Stomach (tissue), 4 donors: ENCODE measurements around the gene RNF26.

Experiments used
- EP300 ChIP-seq: sonication (generic); formaldehyde crosslinking; IDR thresholded peaks from one replicate; pipeline ENCODE4 v1.6.1; 2017; ENCODE audit warnings: antibody characterized with exemption
- POLR2AphosphoS5 ChIP-seq, 3 donors: sonication (generic); formaldehyde crosslinking; IDR thresholded peaks; one replicate each; pipeline ENCODE4 v1.6.1; 2016; ENCODE audit warnings: antibody characterized with exemption in 3 of 3
- TF ChIP-seq, protein P1 (sequence below), 7 experiments: fragments of 450-650 bp in 4 of 7; fragments of 200-600 bp in 3 of 7; sonication (generic) in 3 of 7; IDR thresholded peaks; one replicate each; pipeline ENCODE4 v1.5.1; 2016 to 2019; ENCODE audit warnings: antibody characterized with exemption in 7 of 7, control low read depth in 2 of 7, mild to moderate bottlenecking in 1 of 7

DNA sequence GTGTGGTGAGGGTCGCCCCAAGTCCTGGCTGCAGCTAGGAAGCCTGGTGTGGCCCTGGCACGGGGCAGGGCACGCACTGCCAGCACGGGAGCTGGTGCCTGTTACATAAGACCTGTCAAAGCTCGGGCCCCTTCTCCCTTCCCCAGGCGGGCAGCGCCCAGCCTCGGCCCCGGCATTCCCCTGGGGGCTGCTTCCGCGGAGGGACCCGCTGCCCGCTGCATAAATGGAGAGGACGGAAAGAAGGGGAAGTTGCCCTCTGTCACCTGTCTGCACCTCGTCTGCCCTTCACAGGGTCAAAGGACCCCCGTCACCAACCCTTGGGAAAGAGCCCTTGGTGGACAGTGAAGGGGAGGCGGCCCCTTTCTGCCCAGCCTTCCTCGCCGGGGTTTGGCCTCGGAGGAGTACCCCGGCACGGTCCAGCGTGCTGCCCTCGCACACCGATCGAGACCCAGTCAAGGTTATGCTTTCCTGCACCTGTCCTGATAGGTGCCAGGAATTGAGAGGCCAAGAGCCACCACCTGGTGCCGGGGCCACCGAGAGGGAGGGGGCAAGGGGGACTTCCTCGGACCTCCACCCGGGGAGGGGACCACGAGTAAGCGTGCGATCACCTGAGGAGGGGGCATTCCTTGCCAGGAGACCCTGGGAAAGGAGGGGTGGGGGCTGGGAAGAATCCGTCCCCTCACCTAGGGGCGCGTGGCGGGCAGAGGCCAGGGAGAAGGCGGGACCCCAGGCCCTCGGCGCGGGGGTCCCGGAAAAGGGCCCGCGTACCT, 28.9 kb downstream of the RNF26 start:
- TF ChIP-seq, protein P1, sequence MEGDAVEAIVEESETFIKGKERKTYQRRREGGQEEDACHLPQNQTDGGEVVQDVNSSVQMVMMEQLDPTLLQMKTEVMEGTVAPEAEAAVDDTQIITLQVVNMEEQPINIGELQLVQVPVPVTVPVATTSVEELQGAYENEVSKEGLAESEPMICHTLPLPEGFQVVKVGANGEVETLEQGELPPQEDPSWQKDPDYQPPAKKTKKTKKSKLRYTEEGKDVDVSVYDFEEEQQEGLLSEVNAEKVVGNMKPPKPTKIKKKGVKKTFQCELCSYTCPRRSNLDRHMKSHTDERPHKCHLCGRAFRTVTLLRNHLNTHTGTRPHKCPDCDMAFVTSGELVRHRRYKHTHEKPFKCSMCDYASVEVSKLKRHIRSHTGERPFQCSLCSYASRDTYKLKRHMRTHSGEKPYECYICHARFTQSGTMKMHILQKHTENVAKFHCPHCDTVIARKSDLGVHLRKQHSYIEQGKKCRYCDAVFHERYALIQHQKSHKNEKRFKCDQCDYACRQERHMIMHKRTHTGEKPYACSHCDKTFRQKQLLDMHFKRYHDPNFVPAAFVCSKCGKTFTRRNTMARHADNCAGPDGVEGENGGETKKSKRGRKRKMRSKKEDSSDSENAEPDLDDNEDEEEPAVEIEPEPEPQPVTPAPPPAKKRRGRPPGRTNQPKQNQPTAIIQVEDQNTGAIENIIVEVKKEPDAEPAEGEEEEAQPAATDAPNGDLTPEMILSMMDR (IDR thresholded peaks at IDR 0.05): no peak
- TF ChIP-seq POLR2AphosphoS5 (IDR thresholded peaks at IDR 0.05) (no peak), EP300 (no peak)
